NCI-H2081 (cell line): Measurements from ENCODE around the gene IL1R2.
"Not testable (repeated sequence)": the region's sequence is repeated elsewhere in the genome, so short reads cannot be mapped to it uniquely, and the experiment has no call there.

Experiments used
- DNase-seq, 2 experiments: peaks; one replicate each; lab custom pipeline; 2025; lab: John Stamatoyannopoulos, UW

IL1R2 gene

DNA sequence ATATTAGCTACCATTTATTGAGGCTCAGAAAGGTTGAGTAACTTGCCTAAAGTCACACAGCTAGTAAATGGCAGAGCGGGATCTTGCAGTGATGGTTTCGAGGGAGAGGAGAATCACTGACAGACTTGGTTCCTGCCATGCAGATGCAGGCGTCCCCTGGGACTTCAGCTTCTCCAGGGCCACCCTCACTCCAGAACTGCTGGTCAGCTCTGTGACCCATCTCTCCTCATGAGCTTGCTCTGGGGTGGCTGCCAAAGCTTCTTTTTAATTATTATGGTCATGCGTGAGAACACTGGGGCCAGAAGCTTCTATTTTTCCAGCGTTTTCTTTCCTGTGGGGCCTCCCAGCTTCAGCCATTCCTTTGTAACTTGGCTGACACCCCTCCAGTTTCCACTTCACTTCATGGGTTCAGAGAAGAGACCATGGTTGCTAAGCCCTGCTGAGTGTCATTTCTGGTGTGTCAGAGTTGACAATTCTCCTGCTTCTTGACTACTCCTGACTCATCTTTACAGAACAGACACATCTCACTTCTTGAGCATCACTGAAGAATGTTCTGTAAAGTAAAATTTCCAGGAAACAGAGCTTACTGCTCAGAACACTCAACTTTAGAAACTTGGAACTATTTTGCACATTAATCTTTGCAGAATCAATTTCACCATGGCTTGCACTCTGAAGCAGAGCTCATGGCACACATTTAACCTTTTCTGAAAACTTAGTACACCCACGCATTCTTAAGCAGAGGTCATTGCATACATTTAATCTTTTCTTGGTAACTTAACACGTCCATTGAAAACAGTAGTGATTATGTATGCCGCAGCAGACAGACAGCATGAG is 70.4 kb downstream of the IL1R2 start:
- no peak for DNase-seq

DNA sequence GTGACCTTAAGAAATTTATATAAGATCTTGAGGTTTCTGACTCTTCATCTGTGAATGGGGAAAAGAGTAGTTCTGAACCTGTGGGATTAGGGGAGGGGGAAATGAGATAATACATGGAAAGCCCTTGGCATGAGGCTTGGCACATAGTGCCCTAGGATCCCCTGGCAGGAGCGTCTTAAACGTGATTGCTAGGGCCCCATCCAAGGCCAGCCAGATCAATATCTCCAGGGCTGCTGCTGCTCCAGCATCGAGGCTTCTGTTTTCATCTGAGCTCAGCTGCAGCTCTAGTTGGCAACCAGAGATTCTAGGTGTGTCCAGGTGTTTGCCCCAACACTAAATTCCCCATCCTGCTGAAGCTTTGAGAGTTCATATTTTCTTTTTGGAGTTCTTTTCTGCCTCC is 71.0 kb downstream of the IL1R2 start:
- no peak for DNase-seq

DNA sequence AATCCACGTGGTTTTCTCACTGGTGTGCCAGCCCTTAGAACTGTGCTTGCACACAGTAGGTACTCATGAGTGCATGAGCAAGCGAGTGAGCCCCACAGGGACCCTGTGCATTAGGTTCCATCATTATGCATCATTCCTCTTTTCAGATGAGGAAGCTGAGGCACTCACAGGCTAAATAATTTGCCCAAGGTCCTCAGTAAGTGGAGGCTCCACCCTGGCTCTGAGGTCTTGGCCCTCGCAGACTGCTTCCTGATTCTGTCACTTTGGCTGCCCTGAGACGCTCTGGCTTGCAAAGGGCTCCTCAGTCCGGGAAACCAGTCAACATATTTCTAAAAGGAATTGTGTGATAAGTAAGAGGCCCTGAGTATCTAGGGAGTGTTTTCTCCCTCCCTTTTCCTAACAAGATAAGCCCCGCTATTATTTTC is 71.7 kb downstream of the IL1R2 start:
- no peak for DNase-seq

DNA sequence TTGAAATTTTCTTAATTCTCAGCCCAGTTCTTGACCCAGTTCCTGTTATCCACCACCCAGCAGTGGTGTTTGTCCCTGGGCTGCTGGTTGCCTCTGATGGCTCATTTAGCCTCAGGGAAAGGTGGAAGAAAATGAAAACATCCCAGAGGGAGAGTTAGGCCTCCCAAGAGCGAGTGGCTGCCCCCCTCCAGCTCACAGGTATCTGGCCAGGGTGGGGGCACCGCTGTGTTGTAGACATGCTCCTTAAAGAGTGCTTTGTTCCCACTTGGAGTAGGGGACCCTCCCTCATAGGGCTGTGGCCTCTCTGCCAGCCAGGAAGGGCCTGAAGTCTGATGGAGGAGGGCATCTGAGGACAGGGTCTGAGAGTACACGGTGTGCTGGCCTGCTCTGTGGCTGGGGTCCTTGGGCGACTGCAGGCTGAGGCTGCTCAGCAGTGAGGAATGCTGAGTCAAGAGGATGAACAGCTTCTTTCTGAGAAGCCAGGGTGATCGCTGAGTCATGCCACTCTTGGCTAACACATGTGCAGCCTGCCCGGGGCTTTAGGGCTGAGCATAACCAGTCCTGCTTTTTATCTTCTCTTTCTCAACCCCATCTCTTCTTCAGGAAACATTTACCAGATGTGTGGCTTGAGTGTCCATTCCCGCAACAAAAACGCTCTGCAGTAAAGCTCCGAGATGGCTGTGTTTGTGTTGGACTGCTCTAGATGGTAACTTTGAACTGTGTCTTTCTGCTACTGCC is 72.3 kb downstream of the IL1R2 start:
- DNase-seq: no peak

DNA sequence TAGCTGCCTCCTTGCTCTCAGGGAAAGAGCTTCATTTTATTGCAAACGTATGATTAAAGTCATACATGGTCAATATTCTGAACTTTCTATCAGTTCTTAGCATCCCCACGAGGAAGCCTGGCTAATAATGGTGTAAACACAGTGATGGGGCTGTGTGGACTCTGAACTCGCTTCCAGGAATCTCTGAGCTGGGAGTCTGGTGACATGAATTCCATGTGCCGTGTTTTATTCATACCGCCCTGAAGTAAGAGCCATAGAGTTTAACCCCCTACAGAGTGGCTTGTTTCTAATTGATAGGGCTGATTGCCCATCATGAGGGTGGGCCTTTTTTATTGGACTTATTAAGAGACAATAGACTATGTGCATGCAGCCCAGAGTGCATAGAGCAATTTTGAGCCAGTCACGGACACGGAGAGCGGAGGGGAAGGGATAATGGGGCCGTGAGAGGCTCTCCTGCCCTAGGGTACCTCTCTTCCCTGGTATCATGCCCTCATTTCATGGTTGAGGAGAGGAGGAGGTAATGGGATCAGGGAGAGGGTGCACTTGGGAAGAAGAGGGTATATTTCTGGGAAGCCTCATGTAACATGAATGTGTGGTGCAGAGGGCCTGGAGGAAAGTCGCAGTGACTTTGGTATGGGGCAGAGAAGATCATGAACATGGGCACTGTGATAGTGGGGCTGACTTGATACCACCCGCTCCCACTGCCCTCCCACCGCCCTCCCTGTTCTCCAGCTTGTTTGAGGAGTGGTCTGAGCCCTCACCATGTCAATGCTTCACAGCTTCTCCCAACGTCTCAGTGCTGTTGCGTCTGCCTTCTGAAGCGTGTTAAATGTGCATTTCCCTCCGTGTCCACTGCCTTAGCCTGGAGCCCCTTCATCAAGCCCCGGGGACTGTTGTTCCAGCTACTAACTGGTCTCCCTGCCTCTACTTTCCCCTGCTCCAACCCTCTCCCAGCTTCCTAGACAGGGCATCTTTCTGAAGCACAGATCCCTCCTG is 73.2 kb downstream of the IL1R2 start:
- no peak for DNase-seq

DNA sequence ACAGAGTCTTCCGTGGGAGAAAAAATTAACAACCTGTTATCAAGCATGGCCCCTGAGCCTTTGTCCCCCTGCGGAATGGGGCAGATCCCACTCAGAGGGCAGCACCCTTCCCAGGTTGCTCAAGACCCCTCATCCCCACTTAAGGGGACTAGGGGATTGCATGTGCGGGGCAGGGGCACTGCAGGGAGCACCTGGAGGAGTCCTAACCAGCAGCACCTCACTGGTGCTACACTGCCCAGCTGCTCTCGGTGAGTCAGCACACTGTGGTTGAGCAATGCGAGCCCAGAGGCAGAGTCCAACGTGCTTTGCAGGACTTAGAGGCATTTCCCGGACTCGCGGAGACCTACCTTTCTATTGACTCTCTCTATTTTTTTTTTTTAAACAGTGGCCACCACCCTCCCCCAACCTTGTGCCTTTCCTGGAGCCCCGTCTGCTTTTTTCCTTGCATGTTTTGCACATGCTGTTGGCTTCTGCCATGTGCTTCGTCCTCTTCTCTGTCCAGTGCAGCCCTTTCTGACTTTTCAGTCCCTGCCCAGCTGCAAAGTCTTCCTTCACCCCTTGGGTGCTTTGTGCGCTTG is 74.0 kb downstream of the IL1R2 start:
- no peak for DNase-seq

DNA sequence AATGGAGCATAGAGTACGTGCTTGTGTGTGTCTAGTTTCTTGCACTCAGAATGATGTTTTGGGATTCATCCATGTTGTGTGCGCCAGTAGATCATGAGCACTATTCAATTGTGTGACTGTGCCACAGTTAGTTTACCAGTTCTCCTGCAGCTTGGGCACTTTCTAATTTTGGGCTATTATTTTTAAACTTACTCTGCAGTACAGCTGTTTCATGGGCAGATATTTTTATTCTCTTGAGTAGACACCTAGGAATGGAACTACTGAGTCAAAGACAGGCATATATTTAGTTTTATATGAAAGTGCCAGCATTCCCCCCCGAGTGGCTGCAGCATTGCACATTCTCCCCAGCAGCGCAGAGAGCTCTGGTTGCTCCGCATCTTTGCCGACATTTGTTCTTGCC is 74.8 kb downstream of the IL1R2 start:
- no peak for DNase-seq

DNA sequence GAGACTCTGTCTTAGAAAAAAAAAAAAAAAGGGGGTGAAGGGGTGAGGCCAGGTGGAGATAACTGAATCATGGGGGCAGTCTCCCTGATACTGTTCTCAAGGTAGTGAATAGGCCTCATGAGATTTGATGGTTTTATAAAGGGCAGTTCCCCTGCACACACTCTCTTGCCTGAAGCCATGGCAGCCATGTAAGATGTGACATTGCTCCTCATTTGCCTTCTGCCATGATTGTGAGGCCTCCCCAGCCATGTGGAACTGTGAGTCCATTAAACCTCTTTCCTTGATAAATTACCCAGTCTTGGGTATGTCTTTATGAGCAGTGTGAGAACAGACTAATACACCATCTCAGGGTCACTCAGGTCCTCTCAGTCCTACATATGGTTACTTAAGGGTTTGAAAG is 76.4 kb downstream of the IL1R2 start:
- DNase-seq: not testable (repeated sequence)

DNA sequence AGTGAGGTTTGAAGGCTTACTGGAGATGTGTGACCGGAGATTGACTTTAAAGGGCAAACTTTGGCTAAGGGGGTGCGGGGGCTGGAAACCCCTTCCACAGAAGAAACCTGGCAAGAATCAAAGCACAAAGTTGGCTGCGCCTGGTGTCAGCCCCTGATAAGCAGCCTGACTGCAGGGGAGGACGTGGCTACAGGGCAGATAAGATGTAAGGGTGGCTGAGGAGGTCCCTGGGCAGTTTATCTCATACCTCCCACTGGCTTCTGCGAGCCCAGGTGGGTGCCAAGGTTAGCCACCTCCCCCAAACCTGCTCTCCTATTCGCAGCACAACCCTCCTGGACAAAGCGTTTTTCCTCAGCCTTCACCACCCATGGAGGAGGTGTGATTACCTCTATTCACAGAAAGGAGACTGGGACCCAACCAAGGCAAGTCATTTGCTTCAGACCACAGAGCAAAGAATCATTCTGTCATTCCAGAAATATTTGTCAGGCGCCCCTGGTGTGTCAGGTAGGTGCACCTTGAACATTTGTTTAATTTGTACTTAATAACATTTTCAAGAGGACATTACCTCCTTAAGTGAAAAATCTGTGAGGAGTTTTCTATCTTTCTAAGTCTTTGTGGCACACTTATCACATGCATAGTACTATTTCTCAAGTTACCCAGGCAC is 77.7 kb downstream of the IL1R2 start:
- no peak for DNase-seq

DNA sequence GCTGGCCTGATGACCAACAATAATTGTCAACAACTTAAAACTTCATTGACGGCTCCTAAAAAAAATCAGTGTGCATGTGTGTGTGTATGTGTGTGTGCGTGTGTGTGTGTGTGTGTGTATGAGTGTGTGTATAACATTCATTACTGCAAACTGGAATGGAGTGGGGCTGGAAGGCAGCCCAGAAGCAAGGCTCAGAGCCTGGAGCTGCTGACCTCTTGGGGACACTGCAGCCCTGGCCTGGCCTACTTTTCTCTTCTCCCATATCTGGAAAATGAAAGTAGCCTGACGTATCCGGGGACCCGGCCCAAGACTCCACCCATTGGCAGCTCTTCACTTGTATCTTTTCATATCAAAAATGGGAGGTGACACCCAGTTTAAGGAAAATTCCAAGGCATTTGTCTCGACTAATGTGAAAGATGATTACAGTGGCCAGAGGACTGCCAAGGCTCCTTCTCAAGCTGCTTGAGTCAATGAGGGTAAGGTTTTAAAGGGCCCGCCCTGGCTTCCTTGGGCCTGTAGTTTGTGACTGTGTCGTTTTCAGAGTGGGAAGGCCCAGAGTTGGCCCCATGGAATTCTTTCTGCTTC is 78.4 kb downstream of the IL1R2 start:
- no peak for DNase-seq

DNA sequence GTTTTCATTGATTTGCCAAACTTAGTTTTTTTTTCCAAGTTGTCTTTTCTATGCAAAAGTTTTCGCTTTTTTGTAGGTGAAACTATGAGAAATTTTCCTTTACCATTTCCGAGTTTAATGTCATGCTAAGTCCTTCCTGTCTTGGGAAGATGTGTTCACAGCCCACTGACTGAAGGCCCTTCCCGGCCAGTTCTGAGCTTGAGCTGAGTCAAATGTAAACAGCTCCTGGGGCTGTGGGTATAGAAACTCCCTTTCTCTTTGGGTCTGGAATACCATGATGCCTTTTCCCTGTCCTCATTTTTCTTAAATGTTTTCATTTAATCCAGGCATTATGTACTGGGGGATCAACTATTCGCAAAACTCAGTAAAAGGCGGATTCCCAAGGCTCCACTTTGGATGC is 81.0 kb downstream of the IL1R2 start:
- no peak for DNase-seq

DNA sequence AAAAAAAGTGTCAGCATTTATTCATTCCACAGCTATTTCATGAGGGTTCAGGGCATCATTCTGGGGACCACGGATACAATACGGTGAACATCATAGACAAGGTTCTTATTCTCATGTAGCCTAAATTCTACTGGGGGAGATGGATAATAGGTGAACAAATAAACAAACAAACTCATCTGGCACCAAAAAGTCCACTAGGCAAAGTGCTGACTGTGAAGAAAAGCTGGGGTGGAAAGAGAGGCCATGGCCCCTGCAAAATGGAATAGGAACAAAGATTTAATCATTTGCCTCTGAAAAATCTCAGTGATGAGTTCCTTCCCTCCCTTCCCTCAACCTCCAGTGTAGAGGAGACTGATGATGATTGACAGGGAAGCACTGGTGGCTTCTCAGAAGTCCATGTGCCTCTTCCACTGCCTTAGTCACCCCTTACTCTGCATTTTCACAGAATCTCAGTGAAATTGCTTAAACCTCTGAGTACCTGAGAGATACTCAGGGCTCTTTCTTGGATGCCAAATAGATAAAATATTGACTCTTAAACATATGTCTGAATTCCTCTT is 81.5 kb downstream of the IL1R2 start:
- DNase-seq: no peak

DNA sequence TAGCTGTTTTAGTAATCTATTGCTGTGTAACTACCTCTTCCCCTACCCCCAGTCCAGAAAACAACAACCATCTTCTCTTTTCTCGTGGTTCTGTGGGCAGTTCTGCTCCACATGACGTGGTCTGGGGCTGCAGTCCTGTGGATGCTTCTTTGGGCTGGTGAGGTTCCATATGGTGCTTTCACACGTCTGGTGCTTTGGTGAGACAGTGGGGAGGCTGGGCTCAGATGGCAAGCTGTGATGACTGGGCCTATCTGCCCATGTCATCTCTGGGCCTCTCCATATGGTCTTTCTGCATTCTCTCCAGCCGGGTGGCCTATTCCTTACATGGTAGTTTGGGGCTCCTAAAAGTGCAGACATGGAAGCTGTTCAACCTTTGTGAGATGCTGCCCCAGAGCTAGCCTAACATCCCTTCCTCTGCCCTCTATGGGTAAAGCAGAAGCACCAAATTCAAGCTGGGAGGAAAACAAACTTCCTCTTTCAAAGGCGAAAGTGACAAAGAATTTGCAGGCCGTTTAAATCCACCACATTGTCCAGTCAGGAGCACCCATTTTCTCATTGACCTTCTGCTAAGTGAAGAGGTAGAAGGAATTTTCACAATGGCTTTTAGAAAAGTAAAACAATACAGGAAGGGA is 82.5 kb downstream of the IL1R2 start:
- no peak for DNase-seq

DNA sequence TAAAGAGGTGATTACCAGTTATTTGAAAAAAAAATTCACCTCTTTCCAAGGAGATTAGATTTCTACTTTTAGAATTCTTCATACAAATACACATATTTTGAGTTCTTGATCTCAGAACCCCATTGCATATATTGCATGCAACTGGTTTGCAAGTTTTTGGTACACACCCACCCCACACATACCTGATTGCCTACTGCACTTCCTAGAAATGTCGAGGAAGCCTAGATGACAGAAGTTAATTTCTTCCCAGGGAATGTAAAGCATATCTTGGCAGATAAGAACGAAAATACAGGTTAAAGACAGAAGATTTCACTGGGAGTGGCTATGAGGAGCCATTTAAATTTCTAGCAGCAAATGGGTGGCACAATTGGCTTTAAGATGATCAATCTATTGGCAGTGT is 83.7 kb downstream of the IL1R2 start:
- DNase-seq: no peak

DNA sequence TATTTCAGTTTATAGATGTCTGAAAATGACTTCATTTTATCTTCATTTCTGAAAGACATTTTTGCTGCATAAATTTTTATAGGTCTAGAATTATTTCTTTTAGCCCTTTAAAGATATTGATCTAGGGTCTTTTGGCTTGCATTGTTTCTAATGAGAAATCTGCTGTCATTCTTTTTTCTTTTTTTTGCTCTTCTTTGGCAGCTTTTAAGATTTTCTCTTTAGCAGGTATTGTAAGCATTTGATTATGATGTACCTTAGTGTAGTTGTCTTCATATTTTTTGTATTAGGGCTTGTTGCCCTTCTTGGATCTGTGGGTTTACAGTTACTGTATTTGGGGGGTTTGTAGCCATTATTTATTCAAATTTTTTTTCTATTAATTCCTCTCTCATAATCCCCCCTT is 84.8 kb downstream of the IL1R2 start:
- no peak for DNase-seq
